Thyroid gland (tissue), 4 donors: ENCODE data around the gene CMC2. TPM values are rescaled to one million over a fixed set of nuclear protein-coding genes. Genes with fewer than 3 reads are reported as not detected.

Source experiments
- DNase-seq, 2 donors: peaks; one replicate each; pipeline ENCODE4 v3.0.0-alpha.2; 2019
- H3K27ac ChIP-seq, 3 donors: fragments of 200-600 bp; sonication (generic); 1 replicate in 2 of 3; 2 replicates in 1 of 3; pipeline ENCODE4 v1.5.1; 2016 to 2019; ENCODE audit warnings: mild to moderate bottlenecking in 1 of 3, moderate library complexity in 1 of 3
- H3K27me3 ChIP-seq: fragments of 200-600 bp; sonication (generic); one replicate; pipeline ENCODE4 v1.5.1; 2019
- H3K36me3 ChIP-seq, 2 donors: fragments of 200-600 bp; sonication (generic); one replicate each; pipeline ENCODE4 v1.5.1; 2016 to 2019
- H3K4me1 ChIP-seq, 2 donors: fragments of 200-600 bp; sonication (generic); one replicate each; pipeline ENCODE4 v1.5.1; 2017 to 2019
- H3K4me3 ChIP-seq, 3 donors: fragments of 200-600 bp; sonication (generic); replicated peaks in 1 of 3; 1 replicate in 2 of 3; 2 replicates in 1 of 3; pipeline ENCODE4 v1.5.1; 2016; ENCODE audit warnings: mild to moderate bottlenecking in 1 of 3
- H3K9me3 ChIP-seq: fragments of 200-600 bp; sonication (generic); one replicate; pipeline ENCODE4 v1.5.1; 2017
- CTCF ChIP-seq, 6 experiments: fragments of 200-600 bp in 3 of 6; fragments of 450-650 bp in 3 of 6; sonication (generic) in 3 of 6; IDR thresholded peaks; one replicate each; pipeline ENCODE4 v1.5.1; 2016 to 2019; ENCODE audit warnings: antibody characterized with exemption in 6 of 6, mild to moderate bottlenecking in 2 of 6, inconsistent platforms in 1 of 6, moderate library complexity in 1 of 6
- POLR2A ChIP-seq, 2 donors: fragments of 450-650 bp; IDR thresholded peaks; one replicate each; pipeline ENCODE4 v1.6.1; 2017; ENCODE audit warnings: antibody characterized with exemption in 2 of 2, mild to moderate bottlenecking in 2 of 2, moderate library complexity in 1 of 2
- WGBS, 2 donors: methylation state at CpG; one replicate each; pipeline ENCODE4 v1.1.5; 2017; 5-methylcytosine and 5-hydroxymethylcytosine counted together
- intact Hi-C: fragments of 100-400 bp; cut with DNase I; formaldehyde crosslinking; loops from one replicate; pipeline ENCODE4 v1.15.1; 2023
- total RNA-seq, 4 donors: library from RNA; depleted of rRNA; stranded (reverse); fragments of >200 nt; gene quantifications; one replicate each; pipeline ENCODE4 v1.2.3, GENCODE V29; 2016

Gene CMC2
- total RNA-seq, 4 donors from 2014 or later = 36.8 to 89.1 (median 59.7) TPM

- intact Hi-C loops = no loop called here
- H3K4me1 ChIP-seq = peaks cover 0 to 6% of the 10 kb centered on the region in 2 donors
- H3K4me3 ChIP-seq = no peak overlapping the region
- DNase-seq = no peak
- TF ChIP-seq POLR2A (IDR thresholded peaks at IDR 0.05) = no peak
- no peak for TF ChIP-seq CTCF (IDR thresholded peaks at IDR 0.05)
- WGBS, 2 donors = 92 to 94% methylated on average over 7 of the region's 7 CpGs
- no peaks in the 10 kb centered on the region for H3K9me3 ChIP-seq
- H3K27ac ChIP-seq = no peak overlapping the region
- H3K36me3 ChIP-seq = no peaks in the 10 kb centered on the region
- H3K27me3 ChIP-seq = no peaks in the 10 kb centered on the region
These were observed 8.6 kb downstream of the CMC2 start for GRCh38 chr16:80997964-80998620.

GRCh38 chr16:80997139-80997798, 9.4 kb downstream of the CMC2 start:
- no peak for TF ChIP-seq CTCF (IDR thresholded peaks at IDR 0.05)
- TF ChIP-seq POLR2A (IDR thresholded peaks at IDR 0.05) = no peak
- no peaks in the 10 kb centered on the region for H3K27me3 ChIP-seq
- peaks cover 0 to 6% of the 10 kb centered on the region in 2 donors for H3K4me1 ChIP-seq
- H3K4me3 ChIP-seq = no peak overlapping the region
- intact Hi-C loops = no loop called here
- no peaks in the 10 kb centered on the region for H3K36me3 ChIP-seq
- no peak overlapping the region for H3K27ac ChIP-seq
- DNase-seq = no peak
- 73% methylated on average over 9 of the region's 9 CpGs for WGBS, 2 donors
- H3K9me3 ChIP-seq = no peaks in the 10 kb centered on the region

- Histone ChIP-seq H3K4me1 (peaks cover 0 to 6% of the 10 kb centered on the region in 2 donors), H3K27ac (no peak overlapping the region), H3K36me3 (no peaks in the 10 kb centered on the region), H3K9me3 (no peaks in the 10 kb centered on the region), H3K27me3 (no peaks in the 10 kb centered on the region), H3K4me3 (no peak overlapping the region)
- no peak for TF ChIP-seq CTCF (IDR thresholded peaks at IDR 0.05)
- TF ChIP-seq POLR2A (IDR thresholded peaks at IDR 0.05) = no peak
- intact Hi-C loops = no loop called here
- no peak for DNase-seq
- 78 to 83% methylated on average over 4 of the region's 4 CpGs for WGBS, 2 donors
These were observed 10.0 kb downstream of the CMC2 start for GRCh38 chr16:80996688-80997138.

- Histone ChIP-seq H3K27ac (no peak overlapping the region), H3K4me1 (peaks cover 0 to 6% of the 10 kb centered on the region in 2 donors), H3K27me3 (no peaks in the 10 kb centered on the region), H3K36me3 (peaks cover 0 to 5% of the 10 kb centered on the region in 2 donors), H3K4me3 (no peak overlapping the region), H3K9me3 (no peaks in the 10 kb centered on the region)
- no peak for DNase-seq
- TF ChIP-seq POLR2A (IDR thresholded peaks at IDR 0.05) (no peak), CTCF (IDR thresholded peaks at IDR 0.05) (no peak)
- intact Hi-C loops = no loop called here
These were observed 12.2 kb downstream of the CMC2 start for GRCh38 chr16:80994451-80994850.

- Histone ChIP-seq H3K9me3 (no peaks in the 10 kb centered on the region), H3K4me3 (no peak overlapping the region), H3K27me3 (no peaks in the 10 kb centered on the region), H3K36me3 (peaks cover 0 to 5% of the 10 kb centered on the region in 2 donors), H3K27ac (no peak overlapping the region), H3K4me1 (peaks cover 0 to 6% of the 10 kb centered on the region in 2 donors)
- TF ChIP-seq CTCF (IDR thresholded peaks at IDR 0.05) = no peak
- TF ChIP-seq POLR2A (IDR thresholded peaks at IDR 0.05) = no peak
- intact Hi-C loops = no loop called here
- no peak for DNase-seq
These were observed 12.9 kb downstream of the CMC2 start for GRCh38 chr16:80993834-80994233.
